Measurements from ENCODE around the gene SPATA2L.

DNA sequence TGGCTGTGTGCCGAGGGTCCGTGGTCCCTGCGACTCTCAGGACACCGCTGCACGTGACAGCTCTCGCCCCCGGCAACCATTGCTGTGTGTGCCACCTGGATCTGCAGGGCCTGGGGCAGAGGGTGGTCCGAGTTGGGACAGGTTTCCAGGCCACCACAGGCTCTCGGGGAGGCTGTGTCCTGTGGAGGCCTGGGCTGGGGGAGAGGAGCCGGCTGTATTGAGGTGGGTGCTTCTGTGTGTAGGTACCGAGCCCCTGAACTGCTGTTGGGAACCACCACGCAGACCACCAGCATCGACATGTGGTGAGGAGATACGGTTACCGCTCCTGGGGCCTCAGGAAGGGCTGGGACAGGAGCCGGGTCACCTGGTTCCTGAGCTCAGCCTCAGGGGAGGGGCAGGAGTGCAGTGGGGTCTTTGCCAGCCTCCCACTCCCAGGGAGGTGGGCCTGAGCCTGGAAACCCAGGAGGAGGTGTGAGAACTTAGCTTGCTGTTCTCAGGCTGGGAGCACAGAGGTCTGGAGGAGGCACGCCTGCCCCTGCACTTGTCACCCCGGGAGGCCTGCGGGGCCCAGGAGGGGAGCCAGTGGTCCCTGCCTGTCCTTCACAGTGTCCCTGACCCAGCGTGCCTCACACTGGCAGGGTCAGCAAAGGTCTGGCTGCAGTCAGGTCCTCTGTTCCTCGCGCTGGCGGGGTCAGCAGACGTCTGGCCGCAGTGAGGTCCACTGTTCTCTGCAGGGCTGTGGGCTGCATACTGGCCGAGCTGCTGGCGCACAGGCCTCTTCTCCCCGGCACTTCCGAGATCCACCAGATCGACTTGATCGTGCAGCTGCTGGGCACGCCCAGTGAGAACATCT lies 7.3 kb downstream of the SPATA2L start:
- no peak for TF ChIP-seq CTCF (IDR thresholded peaks at IDR 0.05; ENCODE audit: control extremely low read depth in 1 of 3, insufficient read depth in 1 of 3, low read depth in 1 of 3, low read length in 3 of 3)
- TF ChIP-seq, protein P1, sequence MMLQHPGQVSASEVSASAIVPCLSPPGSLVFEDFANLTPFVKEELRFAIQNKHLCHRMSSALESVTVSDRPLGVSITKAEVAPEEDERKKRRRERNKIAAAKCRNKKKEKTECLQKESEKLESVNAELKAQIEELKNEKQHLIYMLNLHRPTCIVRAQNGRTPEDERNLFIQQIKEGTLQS (IDR thresholded peaks at IDR 0.05; ENCODE audit: insufficient read depth, low read depth, low read length) = no peak
- no peak for TF ChIP-seq SIRT6 (IDR thresholded peaks at IDR 0.05; ENCODE audit: low read length)
- TF ChIP-seq EGR1 (IDR thresholded peaks at IDR 0.05; ENCODE audit: borderline replicate concordance, low read depth, low read length) = no peak
- TF ChIP-seq FOSL1 (IDR thresholded peaks at IDR 0.05; ENCODE audit: insufficient read depth, low read depth, low read length) = no peak
- TF ChIP-seq SIN3A (conservative IDR thresholded peaks at IDR 0.05 in 1 of 2, IDR thresholded peaks at IDR 0.05 in 1 of 2; ENCODE audit: low read depth in 1 of 2, low read length in 2 of 2) = no peak
- TF ChIP-seq RNF2 (IDR thresholded peaks at IDR 0.05; ENCODE audit: borderline replicate concordance, low read depth, low read length, missing control alignments, poor library complexity, severe bottlenecking) = no peak

Data from H1 (cell line).